GM19193 (cell line): ENCODE measurements around the gene NBEA.

Experiments used
- POLR2A ChIP-seq: IDR thresholded peaks from 4 replicates; pipeline ENCODE4 v1.6.1; 2011; ENCODE audit not compliant: insufficient read depth, insufficient read length; ENCODE audit errors: extremely low read depth

The NBEA gene

GRCh38 chr13:35014606-35015213 lies 72.6 kb downstream of the NBEA start:
- TF ChIP-seq POLR2A: no peak

- no peak for TF ChIP-seq POLR2A
Measured at GRCh38 chr13:35016362-35017112, 74.5 kb downstream of the NBEA start.

DNA sequence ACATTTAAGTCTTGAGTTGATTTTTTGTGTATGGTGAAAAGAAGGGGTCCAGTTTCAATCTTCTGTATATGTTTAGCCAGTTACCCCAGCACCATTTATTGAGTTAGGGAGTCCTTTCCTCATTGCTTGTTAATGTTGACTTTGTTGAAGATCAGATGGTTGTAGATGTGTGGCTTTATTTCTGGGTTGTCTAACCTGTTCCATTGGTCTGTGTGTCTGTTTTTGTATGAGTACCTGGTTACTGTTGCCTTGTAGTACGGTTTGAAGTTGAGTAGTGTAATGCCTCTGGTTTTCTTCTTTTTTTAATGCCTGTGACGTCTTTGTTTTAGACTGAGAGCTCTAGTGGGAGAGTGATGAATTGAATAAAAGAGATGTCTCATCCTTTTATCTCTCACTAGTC lies 83.2 kb downstream of the NBEA start:
- no peak for TF ChIP-seq POLR2A

GRCh38 chr13:35028338-35028867 lies 86.3 kb downstream of the NBEA start:
- no peak for TF ChIP-seq POLR2A

- no peak for TF ChIP-seq POLR2A
Measured at GRCh38 chr13:35039012-35039411, 96.9 kb downstream of the NBEA start.

GRCh38 chr13:35046587-35046986 lies 104.5 kb downstream of the NBEA start:
- no peak for TF ChIP-seq POLR2A

- no peak for TF ChIP-seq POLR2A
Measured at GRCh38 chr13:35055705-35056104, 113.6 kb downstream of the NBEA start.

DNA sequence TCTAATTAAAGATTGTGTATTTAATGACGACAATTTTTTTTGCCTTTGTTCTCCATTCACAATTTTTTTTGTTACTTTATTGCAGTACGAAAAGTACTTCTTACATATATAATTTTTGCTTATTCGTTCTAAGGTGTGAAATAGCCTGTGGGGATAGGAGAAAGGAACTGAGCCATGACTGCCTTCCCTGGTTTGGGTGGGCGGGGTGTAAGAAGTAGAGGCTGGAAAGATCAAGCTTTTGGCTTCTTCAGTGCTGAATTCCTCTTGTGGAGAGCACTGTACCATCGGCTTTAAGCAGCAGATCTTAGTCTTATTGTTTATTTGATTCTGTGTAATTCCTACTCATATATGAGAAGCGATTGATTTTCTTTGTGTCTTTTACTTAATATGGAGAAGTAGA lies 115.8 kb downstream of the NBEA start:
- TF ChIP-seq POLR2A: no peak

DNA sequence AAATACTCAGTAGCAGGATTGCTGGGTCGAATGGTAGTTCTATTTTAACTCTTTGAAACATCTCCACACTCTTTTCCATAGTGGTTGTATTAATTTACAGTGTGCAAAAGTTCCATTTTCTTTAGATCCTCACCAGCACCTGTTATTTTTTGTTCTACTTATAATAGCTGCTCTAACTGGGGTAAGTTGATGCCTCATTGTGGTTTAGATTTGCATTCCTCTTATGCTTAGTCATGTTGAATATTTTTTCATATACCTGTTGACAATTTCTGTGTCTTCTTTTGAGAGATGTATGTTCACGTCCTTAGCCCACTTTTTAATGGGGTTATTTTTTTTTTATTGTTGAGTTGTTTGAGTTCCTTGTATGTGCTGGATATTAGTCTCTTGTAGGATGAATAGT lies 144.6 kb downstream of the NBEA start:
- no peak for TF ChIP-seq POLR2A

GRCh38 chr13:35092251-35092650 lies 150.2 kb downstream of the NBEA start:
- TF ChIP-seq POLR2A: no peak

GRCh38 chr13:35092751-35093150 lies 150.7 kb downstream of the NBEA start:
- no peak for TF ChIP-seq POLR2A

- no peak for TF ChIP-seq POLR2A
Measured at GRCh38 chr13:35093356-35093755, 151.3 kb downstream of the NBEA start.

- TF ChIP-seq POLR2A: no peak
Measured at GRCh38 chr13:35107535-35107934, 165.5 kb downstream of the NBEA start.

GRCh38 chr13:35127466-35127865 lies 185.4 kb downstream of the NBEA start:
- TF ChIP-seq POLR2A: no peak

GRCh38 chr13:35129500-35129899 lies 187.4 kb downstream of the NBEA start:
- TF ChIP-seq POLR2A: no peak

GRCh38 chr13:35131471-35131870 lies 189.4 kb downstream of the NBEA start:
- TF ChIP-seq POLR2A: no peak

DNA sequence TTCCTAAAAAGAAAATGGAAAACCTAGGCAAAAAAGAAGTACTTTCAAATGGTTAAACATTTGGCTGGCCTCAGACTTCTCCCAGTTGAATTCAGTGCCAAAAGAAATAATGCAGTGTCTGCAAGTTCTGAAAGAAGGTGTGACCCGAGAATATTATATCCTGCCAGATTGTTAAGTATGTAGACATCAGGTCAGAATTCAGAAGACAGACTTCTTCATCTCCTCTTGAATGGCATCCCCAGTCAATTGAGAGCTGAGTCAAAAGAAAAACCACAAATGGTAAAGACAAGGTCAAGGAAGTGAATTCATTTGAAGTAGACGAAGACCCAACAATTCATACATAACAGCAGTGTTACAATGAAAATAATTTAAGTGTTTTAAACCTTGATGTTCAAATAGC lies 194.5 kb downstream of the NBEA start:
- no peak for TF ChIP-seq POLR2A

DNA sequence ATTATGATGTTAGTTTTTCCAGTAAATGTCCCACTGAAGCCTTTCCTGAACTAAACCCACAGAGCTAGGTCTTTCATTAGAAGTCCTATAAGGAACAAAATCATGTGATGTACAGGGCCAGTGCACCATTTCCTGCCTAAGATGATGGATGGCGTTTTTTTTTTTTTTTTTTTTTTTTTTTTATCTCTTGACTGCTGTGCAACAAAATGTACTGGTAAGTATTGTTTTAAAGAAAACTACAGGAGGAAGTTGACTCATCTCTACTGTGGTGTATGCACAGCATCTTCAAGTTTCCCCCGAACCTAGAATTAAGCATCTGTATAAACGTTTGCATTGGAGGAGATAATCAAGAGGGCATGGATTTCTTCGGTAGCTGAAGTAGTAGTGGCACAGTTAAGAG lies 197.5 kb downstream of the NBEA start:
- TF ChIP-seq POLR2A: no peak
